MV-4-11 (cell line): ENCODE results near the gene R3HDML.
A peak's percentile ranks its signal among the peaks of the same experiment; 100 is the strongest.
"Not testable (repeated sequence)": the region's sequence is repeated elsewhere in the genome, so short reads cannot be mapped to it uniquely, and the experiment has no call there.

Experiments used
- DNase-seq: peaks from one replicate; lab custom pipeline; 2025; lab: John Stamatoyannopoulos, UW

Gene R3HDML

DNA sequence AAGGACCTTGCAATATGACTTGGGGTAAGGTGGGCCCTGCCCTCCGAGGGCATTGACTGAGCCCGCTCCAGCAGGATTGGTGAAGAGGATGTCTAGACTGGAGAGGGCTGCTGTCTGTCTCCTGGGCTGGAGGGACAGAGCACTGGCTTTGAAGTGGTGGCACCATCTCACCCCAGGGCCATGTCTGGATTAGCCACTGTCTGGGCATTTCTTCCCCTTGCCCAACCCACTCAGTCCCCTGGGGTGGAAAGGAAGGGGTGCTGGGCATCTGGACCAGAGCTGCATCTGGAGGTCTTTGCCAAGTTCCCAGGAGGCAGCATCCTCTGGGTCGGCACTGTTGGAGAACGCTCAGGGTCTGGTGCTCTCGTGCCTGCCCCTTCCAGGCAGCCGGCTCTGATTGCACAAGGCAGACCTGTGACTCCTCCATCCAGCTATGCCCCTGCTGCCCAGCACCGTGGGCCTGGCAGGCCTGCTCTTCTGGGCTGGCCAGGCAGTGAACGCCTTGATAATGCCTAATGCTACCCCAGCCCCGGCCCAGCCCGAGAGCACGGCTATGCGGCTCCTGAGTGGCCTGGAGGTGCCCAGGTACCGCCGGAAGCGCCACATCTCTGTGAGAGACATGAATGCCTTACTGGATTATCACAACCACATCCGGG, at the start of gene R3HDML:
TSS of gene R3HDML (plus strand) at position 319 of the 656 bp plus-strand sequence. CDS start at position 434, 115 bp downstream.
- DNase-seq = no peak

DNA sequence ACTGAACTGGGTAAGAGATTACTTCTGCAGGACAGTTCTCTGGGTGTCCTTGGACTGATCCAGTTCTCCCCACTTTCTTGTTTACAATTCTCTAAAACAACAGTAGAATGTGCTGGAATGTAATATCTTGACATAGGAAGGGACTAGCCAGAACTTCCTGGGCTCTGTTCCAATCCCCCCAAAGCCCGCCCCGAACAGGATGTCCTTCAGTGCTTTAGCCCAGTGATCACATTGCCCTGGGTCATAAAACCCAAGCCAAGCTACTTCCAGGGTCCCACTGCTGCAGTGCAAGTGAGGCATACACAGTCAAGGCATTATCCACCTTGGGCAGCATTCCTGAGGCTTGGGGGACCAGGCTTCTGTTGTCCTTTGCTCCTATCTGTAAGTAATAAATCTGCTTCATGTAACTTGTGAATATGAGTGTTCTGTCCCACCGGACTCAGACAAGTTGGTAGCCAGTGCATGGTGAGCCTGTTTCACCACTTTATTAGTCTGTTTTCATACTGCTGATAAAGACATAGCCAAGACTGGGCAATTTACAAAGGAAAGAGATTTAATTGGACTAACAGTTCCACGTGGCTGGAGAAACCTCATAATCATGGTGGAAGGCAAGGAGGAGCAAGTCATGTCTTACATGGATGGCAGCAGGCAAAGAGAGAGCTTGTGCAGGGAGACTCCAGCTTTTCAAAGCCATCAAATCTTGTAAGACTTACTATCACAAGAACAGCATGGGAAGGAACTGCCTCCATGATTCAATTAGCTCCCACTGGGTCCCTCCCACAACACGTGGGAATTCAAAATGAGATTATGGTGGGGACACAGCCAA, 49.4 kb upstream of the R3HDML start:
- DNase-seq = no peak

DNA sequence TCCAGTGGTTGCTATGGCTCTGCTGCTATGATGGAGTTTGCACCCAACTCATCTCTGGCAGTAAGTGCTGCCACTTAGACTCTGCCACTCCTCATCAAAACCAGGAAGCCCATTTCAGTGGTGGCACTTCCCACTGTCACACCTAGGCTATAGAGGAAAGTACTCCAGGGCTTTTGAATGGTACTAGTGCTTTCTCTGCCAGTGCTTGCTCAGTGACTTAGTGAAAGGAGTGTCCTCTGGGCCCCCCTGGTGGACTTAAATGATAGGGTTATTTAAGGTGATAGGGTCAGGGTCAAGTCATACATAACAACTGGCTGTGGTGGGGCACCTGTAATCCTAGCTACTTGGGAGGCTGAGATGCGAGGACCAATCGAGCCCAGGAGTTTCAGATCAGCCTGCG, 48.6 kb upstream of the R3HDML start:
- no peak for DNase-seq

DNA sequence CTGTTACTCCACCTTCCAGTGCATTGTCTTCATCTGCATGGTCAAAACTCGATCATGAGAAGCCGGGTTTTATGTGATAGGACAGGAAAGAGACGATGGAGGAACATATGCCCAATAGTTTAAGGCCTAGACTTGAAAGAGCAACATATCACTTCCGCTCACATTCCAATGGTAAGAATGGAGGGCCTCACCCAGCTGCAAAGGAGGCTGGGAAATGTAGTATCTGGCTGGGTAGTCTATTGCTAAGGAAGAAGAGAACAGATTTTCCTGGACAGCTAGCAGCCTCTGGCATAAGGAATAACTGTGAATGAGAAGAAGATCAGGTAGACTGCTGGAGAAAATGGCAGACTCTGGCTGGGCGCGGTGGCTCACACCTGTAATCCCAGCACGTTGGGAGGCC, 45.1 kb upstream of the R3HDML start:
- DNase-seq = no peak

- no peak for DNase-seq
Measured at GRCh38 chr20:44296011-44296410, 40.8 kb upstream of the R3HDML start.

GRCh38 chr20:44297721-44298120, 39.1 kb upstream of the R3HDML start:
- no peak for DNase-seq

- not testable (repeated sequence) for DNase-seq
Measured at GRCh38 chr20:44299011-44299535, 37.8 kb upstream of the R3HDML start.

DNA sequence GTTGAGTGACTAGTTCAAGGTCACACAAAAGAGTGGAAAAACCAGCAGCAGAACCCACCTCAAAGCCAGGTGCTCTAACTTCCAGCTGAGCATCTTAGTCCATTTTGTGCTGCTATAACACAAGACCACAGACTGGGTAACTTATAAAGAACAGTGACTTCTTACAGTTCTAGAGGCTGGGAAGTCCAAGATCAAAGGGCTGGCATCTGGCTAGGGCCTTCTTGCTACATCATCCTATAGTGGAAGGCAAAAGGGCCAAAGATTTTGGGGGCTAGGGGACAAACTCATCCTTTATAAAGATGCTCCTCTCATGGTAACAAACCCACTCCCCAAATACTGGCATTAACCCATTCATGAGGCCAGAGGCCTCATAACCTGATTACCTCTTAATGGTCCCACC, 35.6 kb upstream of the R3HDML start:
- DNase-seq = no peak

- DNase-seq = no peak
Measured at GRCh38 chr20:44302026-44302669, 34.7 kb upstream of the R3HDML start.

- no peak for DNase-seq
Measured at GRCh38 chr20:44302736-44303135, 34.1 kb upstream of the R3HDML start.

DNA sequence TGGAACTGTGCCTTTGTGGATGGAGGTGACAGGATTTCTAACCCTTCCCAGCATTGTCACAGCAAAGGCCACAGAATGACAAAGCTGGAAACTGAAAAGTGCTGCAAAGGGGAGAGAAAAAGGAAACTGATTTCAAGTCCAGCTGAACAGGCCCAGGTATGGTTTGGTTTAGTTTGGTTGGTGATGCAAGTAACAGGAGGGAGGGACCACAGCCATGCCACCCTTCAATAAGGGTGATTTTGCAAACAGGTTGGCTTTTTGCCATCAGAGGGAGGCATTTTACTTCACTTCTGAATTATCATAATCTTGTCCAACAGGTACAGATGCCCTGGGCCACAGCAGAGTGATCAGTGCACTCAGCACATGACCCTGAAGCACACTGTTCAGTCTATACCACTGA, 32.5 kb upstream of the R3HDML start:
- no peak for DNase-seq

DNA sequence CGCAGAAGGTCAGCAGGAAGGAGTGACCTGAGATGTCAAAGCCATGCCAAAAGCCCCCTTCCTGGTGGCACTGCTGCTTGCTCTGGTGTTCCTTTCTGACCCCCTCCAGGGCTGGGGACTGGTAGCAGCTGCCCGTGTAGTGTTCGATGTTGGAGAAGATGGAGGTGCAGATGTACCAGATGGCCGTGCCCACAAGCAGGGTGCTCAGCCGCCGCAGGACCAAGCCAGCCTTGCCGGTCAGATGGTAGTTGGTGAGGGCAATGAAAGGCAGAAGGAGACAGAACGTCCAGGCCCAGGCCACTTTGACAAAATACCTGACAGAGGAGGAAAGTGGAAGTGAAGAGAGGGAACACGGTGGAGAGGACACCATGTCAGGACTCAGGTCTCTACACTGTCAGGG, 29.9 kb upstream of the R3HDML start:
- no peak for DNase-seq

- peak; percentile 9 for DNase-seq
Measured at GRCh38 chr20:44309763-44310663, 26.8 kb upstream of the R3HDML start.

GRCh38 chr20:44310664-44311639, 25.9 kb upstream of the R3HDML start, which contains the start of gene FITM2:
TSS of gene FITM2 (minus strand) at chr20:44311202. CDS start at chr20:44311148, 54 bp downstream.
- peak; percentile 91 for DNase-seq

- no peak for DNase-seq
Measured at GRCh38 chr20:44314870-44315269, 22.0 kb upstream of the R3HDML start.

- DNase-seq = peak; percentile 24
Measured at GRCh38 chr20:44319839-44320422, 16.9 kb upstream of the R3HDML start.

GRCh38 chr20:44324343-44324742, 12.5 kb upstream of the R3HDML start:
- no peak for DNase-seq

DNA sequence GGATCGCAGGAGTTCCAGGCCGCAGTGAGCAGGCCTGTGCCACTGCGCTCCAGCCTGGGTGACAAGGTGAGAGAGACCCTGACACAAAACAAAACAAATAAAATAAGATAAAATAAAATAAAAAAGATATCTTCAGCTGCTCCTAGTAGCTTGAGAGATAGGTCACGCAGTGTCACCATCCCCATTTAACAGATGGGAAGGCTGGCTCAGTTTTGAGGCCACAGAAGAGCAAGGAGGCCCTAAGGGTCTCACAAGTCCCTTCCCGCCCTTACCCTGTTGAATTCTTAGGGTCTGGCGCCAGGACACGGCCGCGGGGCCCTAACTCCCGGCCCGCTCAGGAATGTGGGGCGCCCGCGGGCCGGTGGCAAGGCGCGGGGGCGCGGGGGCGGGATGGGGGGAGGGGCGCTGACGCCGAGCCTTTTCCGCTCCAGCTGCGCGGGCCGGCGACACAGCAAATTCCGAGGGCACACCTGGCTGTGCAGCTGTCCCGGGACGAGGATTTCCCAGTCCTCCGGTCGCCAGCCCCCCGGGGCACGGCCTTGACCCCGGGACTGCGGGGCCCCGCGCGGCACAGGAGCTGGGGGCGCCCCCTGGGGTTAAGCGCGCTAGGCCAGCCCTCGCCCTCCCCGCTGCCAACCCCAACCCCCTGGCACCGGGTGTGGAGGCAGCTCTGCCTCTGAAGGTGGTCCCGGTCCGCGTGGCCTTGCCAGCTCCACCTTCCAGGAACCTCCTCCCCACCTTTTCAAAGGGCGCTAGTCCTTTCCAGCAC, 10.3 kb upstream of the R3HDML start:
- DNase-seq = no peak

- not testable (repeated sequence) for DNase-seq
Measured at GRCh38 chr20:44327748-44328147, 9.1 kb upstream of the R3HDML start.
